A172 (cell line): ENCODE data around the gene MAPK8IP3. TPM values are rescaled to one million over a fixed set of nuclear protein-coding genes. Genes with fewer than 3 reads are reported as not detected.
A peak's percentile ranks its signal among the peaks of the same experiment; 100 is the strongest.

Experiments
- DNase-seq: peaks from one replicate; pipeline ENCODE4 v3.0.0-alpha.2; 2015; ENCODE audit warnings: low spot score
- total RNA-seq: library from RNA; depleted of rRNA; stranded (reverse); fragments of >200 nt; shearing (Covaris generic); gene quantifications from 2 replicates; pipeline ENCODE4 v1.2.3, GENCODE V29; 2014

The MAPK8IP3 gene
- total RNA-seq, 1 experiment from 2014 or later, result 26.0 TPM

GRCh38 chr16:1773703-1774447 lies 67.9 kb downstream of the MAPK8IP3 start:
- no peak for DNase-seq

- no peak for DNase-seq
These were observed 68.4 kb downstream of the MAPK8IP3 start for GRCh38 chr16:1774448-1774780.

GRCh38 chr16:1775006-1775845 lies 69.2 kb downstream of the MAPK8IP3 start:
- no peak for DNase-seq

- no peak for DNase-seq
These were observed 70.1 kb downstream of the MAPK8IP3 start for GRCh38 chr16:1775846-1776671.

GRCh38 chr16:1776672-1776955 lies 70.6 kb downstream of the MAPK8IP3 start:
- DNase-seq, result no peak

- no peak for DNase-seq
These were observed 71.0 kb downstream of the MAPK8IP3 start for GRCh38 chr16:1776991-1777374.

- DNase-seq, result no peak
These were observed 71.6 kb downstream of the MAPK8IP3 start for GRCh38 chr16:1777375-1778199.

GRCh38 chr16:1778200-1779179 lies 72.5 kb downstream of the MAPK8IP3 start:
- no peak for DNase-seq

- no peak for DNase-seq
These were observed 73.3 kb downstream of the MAPK8IP3 start for GRCh38 chr16:1779234-1779701.

- DNase-seq, result no peak
These were observed 74.0 kb downstream of the MAPK8IP3 start for GRCh38 chr16:1779741-1780676.

- DNase-seq, result no peak
These were observed 74.7 kb downstream of the MAPK8IP3 start for GRCh38 chr16:1780677-1781072.

- DNase-seq, result no peak
These were observed 75.3 kb downstream of the MAPK8IP3 start for GRCh38 chr16:1781254-1781653.

GRCh38 chr16:1781758-1782407 lies 75.9 kb downstream of the MAPK8IP3 start:
- DNase-seq, result peak; percentile 21

GRCh38 chr16:1782408-1783264 lies 76.6 kb downstream of the MAPK8IP3 start, which contains the start of the genes NUBP2 and SPSB3:
Gene NUBP2, plus strand, starts transcription at chr16:1782960. Its CDS starts 61 bp downstream, at chr16:1783021.
Gene SPSB3, minus strand, starts transcription at chr16:1782571. Its CDS starts 1,088 bp downstream, at chr16:1781483.
- peak; percentile 100 for DNase-seq

- no peak for DNase-seq
These were observed 79.2 kb downstream of the MAPK8IP3 start for GRCh38 chr16:1784977-1785845.

- DNase-seq, result no peak
These were observed 79.8 kb downstream of the MAPK8IP3 start for GRCh38 chr16:1785846-1786170.
